ENCODE data around the gene CAPN9.

DNA sequence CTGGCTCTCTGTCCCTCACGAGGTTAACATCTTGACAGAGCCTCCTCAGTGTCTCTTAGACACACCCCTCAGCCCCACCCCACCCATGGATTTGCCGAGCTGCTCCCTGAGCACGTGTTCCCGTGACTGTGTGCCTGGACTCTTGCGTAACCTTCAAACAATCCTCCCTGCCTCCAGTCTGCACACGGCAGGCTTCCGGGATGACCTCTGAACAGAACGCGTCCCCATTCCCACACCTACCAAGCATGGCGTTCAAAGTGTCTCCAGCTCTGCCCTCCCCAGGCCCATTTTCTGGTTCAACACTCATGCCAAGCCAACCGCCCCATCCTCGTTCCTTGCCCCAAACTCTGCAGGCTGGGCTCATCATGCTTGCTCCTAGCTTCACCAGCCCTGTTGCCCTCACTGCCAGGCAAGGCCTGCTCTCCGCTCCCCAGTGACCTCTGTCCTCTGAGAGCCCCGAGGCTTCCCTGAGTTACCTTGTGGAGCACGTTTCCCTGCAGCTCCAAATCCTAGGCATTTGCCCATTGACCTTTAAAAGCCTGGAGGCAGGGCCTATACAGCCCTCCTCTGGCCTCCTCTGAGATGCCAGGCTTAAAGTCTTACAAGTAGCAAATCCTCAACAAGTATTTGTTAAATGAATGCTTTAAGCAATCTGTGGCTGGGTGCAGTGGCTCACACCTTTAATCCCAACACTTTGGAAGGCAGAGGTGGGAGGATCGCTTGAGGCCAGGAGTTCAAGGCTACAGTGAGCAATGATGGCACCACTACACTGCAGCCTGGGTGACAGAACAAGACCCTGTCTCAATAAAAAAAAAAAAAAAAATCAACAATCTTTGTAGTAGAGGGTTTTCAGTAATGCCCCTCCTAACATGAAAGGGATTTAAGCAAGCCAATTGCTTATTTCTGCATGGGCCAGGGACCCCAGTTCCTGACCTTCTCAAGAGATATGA lies 38.3 kb upstream of the CAPN9 start:
- TF ChIP-seq POLR2AphosphoS5 (IDR thresholded peaks at IDR 0.05; ENCODE audit: borderline replicate concordance, low read depth, low read length): no peak
- TF ChIP-seq EZH2 (IDR thresholded peaks at IDR 0.05): no peak
- no peak for TF ChIP-seq FOXP2 (optimal IDR thresholded peaks at IDR 0.05; ENCODE audit: control extremely low read depth, extremely low read length, insufficient read depth)

Measured in SK-N-MC (cell line).